Occipital lobe (tissue), 2 donors: ENCODE results near the gene TTPAL. TPM values are rescaled to one million over a fixed set of nuclear protein-coding genes. Genes with fewer than 3 reads are reported as not detected.

Source experiments
- DNase-seq: peaks from one replicate; lab custom pipeline; 2025; lab: John Stamatoyannopoulos, UW
- total RNA-seq: library from RNA; depleted of rRNA; stranded (reverse); fragments of >200 nt; gene quantifications from one replicate; pipeline ENCODE4 v1.2.3, GENCODE V29; 2014

TTPAL gene
- total RNA-seq, 1 donor from 2014 or later: 8.3 TPM

DNA sequence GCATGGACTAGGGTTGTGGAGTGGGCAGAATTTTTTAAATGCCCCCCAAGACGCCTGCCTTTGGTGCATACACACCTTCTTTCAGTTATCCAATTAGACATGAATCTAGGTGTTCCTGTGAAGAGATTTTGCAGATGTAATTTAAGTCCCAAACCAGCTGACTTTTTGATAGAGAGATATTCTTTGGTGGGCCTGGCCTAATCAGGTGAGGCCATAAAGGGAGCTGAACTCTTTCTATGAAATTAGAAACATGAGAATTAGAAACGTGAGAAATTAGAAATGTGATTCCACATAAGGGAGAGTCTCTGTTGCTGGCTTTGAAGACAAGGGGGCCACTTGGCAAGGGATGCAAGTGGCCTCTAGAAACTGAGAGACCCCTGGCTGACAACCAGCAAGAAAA, 36.4 kb upstream of the TTPAL start:
- DNase-seq: no peak

DNA sequence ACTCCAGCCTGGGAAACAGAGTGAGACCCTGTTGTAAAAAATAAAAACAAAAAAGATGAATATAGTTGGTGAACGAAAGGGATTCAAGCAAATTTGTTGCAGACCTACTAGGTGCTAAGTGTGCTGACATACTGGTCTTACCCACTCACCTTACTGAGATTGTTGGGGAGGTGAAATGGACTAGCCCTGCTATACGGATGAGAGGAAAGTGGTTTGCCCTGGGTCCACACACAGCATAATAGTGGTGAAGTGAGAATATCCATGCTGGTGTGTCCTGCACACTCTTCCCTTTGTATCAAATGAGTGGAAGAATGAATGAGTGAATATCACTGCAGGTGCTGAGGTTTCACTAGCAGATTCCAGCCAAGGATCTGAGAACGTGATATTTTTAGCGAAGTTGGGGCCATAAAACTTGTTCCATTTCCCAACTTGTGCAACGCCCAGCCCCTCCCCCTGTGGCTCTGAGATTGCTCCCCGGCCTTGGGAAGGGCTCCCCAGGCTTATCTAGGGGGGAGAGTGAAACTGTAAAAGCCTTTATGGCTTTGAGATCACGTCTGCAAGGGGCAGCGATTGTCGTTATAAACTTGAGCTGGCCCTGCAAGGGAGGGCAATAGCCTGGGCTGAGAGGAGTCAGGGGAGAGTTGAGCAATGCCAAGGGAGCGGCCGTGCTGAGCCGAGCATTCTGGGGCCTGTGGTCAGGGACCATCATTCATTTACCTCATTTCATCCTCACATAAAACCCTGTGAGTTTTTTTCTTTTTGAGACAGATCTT, 33.2 kb upstream of the TTPAL start:
- DNase-seq: no peak

DNA sequence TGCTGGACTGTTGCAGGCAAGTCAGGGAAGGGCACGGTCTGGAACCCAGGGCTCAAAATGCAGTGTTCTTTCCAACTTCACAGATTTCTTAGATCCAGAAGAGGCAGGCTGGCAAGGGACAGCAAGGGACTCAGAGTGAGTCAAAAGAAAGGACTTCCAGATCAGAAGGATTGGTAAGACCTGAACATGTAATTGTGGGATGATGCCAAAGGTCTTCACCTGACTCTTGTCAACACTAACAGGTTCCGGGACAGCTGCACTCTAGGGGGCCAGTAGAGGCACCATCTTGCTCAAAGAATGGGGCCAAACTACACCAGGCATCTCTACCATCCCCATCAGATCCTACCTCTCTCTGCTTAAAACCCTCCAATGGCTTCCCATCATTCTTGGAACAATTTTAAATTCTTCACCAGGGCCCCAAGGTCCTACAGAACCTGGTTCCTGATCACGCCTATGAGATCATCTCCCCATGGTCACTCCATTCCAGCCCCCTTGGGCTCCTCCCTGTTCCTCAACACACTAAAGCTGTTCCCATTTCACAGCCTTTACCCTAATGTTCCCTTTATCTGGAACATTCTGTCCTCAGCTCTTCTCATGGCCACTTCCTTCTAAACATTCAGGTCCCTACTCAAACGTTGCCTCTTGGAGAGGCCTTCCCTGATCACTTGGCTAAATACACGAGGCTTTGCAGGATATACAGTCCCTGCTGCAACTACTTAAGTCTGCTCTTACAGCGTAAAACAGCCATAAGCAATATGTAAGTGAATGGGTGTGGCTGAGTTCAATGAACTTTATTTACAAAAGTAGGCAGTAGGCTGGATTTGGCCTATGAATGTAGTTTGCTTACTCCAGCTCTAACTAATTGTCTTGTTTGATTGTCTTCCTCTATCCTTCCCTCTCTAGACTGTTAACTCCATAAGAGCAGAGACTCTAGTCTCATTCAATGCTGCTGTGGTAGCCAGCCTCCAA, 29.6 kb upstream of the TTPAL start:
- no peak for DNase-seq

DNA sequence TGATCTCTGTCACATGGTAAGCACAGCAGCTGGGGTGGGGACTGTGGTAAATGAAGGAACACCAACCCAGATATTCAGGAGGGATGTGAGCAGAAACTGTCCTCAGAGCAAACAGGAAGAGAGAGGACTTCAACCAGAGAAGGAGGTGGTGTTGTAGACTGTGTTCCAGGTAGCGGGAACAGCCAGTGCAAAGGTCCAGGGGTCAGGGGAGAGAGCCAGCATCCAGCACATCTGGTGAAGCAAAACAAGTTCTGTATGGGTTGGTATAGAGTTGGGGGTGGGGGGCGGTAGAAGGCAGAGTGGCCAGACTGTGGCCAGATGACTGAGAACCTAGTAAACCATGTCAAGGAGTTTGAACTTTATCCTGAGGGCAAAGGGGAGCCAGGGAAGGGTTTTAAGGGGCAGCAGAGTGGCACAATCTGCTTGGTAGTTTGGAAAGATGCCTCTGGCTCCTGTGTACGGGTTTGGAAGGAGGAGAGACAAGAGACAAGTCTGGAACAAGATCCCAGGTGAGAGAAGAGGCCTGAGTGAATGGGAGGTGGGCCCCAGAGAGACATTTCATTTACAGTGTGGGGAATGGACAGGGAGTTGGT, 27.8 kb upstream of the TTPAL start:
- DNase-seq: no peak

DNA sequence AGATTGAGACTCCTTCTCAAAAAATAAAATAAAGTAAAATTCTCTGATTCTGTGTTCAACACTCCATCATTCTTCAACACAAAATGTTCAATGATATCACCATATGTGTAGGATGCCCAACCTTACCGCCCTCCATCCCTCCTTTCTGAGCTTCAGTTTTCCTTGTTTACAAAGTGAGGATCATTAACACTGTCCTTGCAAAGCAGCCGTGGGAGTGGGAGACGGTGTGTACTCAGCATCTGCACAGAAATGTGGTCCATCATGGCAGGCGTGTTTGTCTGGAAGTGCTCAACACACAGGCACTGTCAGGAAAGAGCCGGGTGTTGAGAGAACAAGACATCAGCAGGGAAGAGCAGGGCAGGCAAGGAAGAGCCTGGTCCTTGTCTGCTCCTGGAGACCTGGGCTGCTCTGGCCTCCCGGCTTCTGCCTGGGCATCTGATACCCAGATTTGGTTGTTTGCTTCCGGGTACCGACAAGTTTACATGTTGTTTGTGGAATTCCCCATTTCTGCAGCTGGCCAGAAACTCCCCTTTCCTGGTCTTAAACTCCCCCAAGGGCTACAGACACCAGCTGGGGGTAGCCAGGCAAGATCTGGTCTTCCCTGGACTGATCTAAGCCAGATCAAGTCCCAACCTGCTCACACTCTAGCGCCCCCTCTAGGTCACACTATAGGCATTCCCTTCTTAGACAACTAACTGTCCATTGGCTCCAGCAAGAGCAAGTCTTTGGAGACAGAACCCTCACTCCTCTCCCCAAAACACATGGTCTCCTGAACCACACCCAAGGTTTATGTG, 26.7 kb upstream of the TTPAL start:
- DNase-seq: no peak

DNA sequence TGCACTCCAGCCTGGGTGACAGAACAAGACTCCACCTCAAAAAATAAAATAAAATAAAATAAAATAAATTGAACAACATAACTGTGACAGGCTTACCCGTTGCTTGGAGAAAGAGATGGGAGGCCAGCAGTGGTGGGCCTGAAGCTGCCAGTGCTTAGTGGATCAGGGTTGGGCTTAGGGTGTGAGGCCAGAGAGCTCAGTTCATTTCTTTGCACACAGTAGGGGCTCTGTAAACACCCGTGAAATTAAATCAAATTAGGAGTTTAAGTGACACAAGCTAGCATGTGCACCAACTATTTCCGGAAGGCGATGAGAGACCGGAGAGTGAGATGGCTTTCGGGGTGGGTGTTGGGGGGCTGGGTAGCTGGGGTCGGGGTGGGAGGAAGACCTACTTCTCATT, 25.8 kb upstream of the TTPAL start:
- DNase-seq: no peak

DNA sequence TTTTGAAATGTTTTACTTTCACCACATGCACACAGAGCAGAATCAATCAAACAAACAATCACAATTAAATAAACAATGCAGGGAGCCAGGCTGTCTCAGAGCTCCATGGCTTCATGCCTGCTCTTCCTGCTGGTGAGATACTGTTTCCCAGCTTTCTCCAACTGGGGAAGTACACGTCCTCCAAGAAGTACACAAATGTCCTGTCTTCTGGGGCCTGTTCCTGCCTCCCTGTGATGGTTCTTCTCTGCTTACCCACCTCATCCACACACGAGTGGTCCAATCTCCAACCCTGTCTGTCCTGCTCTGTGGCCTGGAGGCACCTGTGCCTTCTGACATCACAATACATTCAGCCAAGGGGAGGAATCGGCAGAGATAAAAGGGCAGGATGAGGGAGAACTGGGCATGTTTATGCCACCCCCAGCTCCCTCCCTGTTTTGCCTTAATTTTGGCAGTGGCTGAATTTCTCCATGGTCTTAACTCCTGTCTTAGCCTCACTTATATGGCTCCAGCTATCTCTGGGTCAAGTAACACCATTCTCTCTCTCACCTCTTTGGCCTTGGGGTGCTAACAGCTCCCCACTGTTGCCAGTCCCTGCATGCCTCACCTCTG, 25.3 kb upstream of the TTPAL start:
- DNase-seq: no peak

DNA sequence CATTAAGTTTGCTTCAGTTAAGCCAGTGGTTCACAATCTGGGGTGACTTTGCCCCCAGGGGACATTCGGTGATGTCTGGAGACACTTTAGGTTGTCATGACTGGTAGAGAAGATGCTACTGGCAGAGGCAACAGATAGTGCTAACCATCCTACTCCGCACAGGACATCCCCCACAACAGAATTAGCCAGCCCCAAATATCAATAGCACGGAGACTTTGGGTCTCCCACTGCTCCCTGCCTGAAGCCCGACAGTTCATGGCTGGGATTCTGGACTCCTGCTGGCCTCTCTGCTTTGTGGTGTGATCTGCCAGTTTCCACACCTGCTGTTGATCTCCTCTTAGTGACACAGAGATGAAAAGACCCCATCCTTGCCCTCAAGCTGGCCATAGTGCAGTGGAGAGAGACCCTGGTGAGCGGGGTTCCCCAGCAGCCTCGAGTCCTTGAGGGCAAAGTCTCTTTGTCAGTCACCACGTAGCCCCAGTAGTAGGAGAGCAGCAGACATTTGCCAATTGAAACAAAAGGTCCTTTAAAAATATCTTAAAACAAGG, 24.7 kb upstream of the TTPAL start:
- DNase-seq: no peak

DNA sequence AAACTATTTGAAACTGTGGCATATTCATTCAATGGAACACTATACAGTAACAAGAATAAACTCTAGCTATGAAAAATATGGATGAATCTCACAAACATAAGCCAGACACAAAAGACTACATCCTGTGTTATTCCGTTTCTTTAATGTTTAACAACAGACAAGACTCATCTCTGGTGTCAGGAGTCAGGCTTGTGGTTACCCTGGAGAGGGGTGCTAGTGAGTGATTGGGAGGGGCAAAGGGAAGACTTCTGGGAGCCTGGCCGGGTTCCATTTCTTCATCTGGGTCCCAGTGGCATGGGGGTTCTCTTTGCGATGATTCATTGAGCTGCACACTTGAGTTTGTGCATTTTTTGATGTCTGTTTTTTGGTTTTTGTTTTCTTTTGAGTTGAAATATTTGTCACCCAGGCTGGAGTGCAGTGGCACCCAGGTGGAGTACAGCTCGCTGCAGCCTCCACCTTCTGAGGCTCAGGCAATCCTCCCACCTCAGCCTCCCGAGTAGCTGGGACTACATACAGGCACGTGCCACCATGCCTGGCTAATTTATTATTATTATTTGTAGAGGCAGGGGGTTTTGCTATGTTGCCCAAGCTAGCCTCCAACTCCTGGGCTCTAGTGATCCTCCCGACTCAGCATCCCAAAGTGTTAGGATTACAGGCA, 21.2 kb upstream of the TTPAL start:
- no peak for DNase-seq

DNA sequence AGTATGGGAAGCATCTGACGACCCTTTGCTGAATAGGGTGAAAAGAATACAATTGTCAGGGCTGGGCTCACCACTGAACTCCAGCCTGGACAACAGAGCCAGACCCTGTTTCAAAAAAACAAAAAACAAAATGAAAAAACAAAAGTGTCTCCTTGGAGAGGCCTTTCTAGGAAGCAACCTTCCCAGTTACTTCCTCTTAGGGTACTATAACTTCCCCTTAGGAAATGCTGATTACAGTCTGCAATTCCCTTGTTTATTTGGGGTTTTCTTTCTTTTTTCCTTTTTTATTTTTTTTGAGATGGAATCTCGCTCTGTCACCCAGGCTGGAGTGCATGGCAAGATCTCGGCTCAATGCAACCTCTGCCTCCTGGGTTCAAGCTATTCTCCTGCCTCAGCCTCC, 20.5 kb upstream of the TTPAL start:
- no peak for DNase-seq

DNA sequence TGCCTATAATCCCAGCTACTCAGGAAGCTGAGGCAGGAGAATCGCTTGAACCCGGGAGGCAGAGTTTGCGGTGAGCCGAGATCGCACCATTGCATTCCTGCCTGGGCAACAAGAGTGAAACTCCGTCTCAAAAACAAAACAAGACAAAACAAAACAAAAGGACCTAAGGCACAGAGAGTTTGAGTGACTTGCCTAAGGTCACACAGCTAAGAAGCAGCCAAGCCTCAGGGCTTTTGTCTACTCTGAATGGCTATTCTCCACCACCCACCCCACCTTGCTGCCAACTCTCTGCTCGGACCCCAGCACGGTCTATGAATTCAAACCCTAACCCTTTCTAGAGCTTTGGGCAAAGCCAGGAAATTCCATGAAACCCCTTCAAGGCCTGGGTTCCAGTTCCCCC, 19.1 kb upstream of the TTPAL start:
- DNase-seq: no peak

DNA sequence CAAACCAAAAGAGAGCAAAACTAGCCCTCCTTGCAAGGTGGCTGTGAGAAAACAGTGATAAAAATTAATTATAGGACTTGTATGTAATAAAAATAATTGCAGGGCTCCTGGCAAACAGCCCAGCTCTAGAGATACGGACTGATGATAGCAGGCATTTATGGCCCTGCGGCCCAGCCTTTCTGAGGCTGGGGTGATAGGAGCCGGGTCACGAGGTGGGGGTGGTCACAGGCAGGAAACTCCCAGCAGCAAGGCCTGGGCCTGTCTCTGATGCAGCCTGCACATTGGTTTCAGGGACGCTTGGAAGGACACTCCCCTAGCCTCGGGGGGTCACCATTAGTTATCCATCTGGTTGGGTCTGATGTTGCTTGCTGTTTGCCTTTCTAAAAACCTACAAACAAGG, 18.7 kb upstream of the TTPAL start:
- DNase-seq: no peak

DNA sequence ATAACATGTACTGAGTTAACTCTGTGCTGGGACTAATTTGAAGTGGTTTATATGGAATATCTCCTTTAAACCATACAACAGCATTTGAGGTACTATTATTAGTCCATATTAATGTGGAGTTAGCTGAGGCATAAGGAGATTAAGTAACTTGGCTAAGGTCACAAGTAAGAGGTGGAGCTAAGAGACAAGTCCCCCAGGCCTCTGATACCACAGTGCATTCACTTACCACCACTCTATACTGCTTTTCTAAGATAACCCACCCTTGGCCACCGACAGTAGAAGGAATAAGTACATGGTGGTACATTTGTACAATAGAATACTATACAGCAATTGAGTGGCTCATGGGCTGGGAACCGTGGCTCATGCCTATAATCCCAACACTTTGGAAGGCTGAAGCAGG, 16.4 kb upstream of the TTPAL start:
- DNase-seq: no peak

DNA sequence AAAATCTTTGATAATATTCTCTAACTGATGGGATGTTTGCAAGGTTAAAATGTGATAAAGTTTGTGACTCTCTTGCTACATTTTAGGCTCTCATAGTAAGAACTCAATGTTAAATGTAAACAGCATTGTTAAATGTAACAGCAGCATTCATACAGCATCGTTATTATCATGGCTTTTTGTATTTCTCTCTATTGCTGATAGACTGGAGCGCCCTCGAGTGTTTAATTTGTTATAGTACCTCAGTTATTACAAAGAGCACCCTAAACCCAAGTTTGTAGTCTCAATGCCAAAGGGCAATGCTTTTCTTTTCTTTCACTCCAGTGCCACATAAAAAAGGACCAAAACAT, 14.9 kb upstream of the TTPAL start:
- DNase-seq: no peak

DNA sequence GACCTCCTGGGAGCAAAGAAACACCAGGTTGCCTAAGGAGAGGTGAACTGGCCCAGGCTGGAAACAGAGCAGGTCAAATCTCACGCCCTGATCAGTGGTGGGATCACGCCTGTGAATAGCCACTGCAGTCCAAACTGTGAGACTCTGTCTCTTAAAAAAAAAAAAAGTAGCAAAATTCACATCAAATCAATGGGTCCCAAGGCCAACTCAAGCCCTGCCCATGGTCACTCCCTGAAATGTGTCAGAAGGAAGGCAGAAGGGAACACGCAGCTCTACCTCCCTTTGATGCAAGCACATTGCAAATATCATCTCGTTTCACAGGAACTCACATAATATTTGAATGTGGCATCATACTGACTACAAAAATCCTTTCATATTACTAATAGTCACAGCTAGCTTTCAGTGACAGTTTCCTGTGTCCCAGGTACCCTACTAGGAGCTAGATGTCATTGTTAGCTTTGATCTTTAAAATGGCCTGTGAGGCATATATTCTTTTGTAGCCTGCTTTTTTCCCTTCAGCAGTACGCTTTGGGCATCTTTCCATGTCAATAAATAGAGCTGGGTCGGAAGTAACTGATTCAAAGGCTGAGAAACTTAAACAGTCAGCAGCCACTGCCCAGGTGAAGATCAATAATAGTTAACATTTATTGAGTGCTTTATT, 14.4 kb upstream of the TTPAL start:
- no peak for DNase-seq

DNA sequence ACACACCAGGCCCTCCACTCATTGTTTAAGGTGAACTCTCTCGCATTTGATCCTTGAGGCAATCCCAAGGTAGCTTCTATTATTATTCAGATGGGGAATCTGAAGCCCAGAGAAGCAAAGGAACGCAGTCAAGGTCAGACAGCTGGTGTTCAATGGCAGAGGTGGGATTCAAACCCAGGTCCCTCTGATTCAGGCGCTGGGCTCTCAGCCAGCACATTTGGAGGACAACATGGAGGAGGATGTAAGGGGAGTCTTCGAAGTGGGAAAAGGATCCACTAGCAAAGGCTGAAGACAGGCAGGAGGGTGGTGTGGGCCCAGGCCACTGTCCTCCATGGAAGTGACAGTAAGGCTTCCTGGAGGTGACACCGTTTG, 13.9 kb upstream of the TTPAL start:
- no peak for DNase-seq

DNA sequence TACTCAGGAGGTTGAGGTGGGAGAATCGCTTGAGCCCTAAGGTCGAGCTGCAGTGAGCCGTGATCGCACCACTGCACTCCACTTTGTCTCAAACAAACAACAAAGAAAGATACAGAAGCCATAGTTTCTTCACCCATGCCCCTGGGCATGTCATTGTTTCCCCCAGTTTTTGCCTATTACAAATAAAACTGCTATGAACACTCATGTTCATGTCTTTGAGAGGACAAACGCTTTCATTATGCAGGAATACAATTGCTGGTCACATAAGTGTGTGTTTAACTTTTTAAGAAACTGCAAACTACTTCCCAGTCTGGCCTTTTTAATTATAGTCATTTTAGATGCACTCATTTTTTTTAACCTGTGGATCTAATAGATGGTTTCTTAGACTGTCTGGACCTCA, 12.2 kb upstream of the TTPAL start:
- no peak for DNase-seq

DNA sequence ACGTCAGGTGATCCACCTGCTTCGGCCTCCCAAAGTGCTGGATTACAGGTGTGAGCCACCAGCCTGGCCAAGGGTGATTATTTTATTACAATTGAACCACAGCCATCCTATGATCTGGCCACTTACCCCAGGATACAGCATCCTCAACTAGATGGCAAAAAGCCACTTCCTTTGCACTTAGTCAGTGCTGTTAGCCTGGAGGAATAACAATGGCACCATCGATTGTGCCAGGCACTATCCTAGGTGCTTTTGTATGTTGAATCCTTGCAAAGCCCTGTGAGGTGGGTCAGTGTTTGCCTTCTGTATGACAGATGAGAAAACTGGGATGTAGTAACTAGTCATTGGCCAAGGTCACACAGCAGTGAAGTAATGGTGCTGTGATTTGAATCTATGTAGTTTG, 11.2 kb upstream of the TTPAL start:
- DNase-seq: no peak

DNA sequence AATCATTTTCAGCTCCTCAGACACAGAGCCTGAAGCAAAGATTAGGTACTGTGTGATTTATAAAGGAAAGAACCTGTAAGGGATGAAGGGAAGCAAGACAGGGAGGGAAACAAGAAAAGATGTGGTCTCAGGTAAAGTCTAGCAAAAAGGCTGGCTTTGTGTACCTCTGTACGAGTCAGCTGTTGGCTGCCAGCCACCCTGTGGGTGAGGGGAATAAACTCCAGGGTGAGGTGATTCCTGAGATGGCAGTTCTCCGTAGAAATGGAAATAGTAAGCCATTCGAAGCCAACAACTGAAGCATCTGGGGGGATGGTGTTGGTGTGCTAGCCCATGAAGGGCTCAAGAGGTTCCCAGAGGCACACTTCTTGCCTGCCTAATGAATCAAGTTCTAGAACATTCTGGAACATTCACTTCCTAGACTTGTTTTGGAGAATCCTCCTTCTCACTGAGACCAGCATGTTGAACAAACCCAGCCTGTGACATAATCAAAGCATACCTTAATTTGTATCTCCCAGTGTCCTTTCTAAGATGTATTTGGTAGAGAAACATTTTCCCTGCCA, 10.6 kb upstream of the TTPAL start:
- no peak for DNase-seq
